ENCODE measurements around the gene FAM120B. TPM values are rescaled to one million over a fixed set of nuclear protein-coding genes. Genes with fewer than 3 reads are reported as not detected.

Gene FAM120B
- total RNA-seq, 6 experiments from 2014 or later: 9.5 to 15.7 (median 13.1) TPM

GRCh38 chr6:170294298-170294730 lies 12.2 kb upstream of the FAM120B start:
- DNase-seq: no peak
- TF ChIP-seq CTCF (IDR thresholded peaks at IDR 0.05) (no peak), POLR2A (IDR thresholded peaks at IDR 0.05) (no peak)
- intact Hi-C loops (cut with DNase I): no loop called here

GRCh38 chr6:170294813-170295509 lies 11.6 kb upstream of the FAM120B start:
- no peak for DNase-seq
- intact Hi-C loops (cut with DNase I): no loop called here
- TF ChIP-seq POLR2A (IDR thresholded peaks at IDR 0.05) (no peak), CTCF (IDR thresholded peaks at IDR 0.05) (no peak)
- H3K27me3 ChIP-seq: peaks cover 0 to 35% of the 10 kb centered on the region in 2 donors
- no peaks in the 10 kb centered on the region for H3K36me3 ChIP-seq
- H3K27ac ChIP-seq: no peak overlapping the region
- H3K9me3 ChIP-seq: no peaks in the 10 kb centered on the region
- H3K4me3 ChIP-seq: peak overlapping the region; percentile 40 to 48 (median 43)
- 19% methylated on average over 12 of the region's 30 CpGs for WGBS (ENCODE audit: insufficient coverage, low coverage, low lambda C conversion rate, missing lambda C conversion rate)
- no peak for ATAC-seq
- H3K4me1 ChIP-seq: peaks cover 0 to 28% (median 5%) of the 10 kb centered on the region in 4 donors

More at GRCh38 chr6:170294298-170294730, 12.2 kb upstream of the FAM120B start:
- no peak overlapping the region for H3K4me3 ChIP-seq
- no peaks in the 10 kb centered on the region for H3K36me3 ChIP-seq
- no peaks in the 10 kb centered on the region for H3K9me3 ChIP-seq
- peaks cover 0 to 35% of the 10 kb centered on the region in 2 donors for H3K27me3 ChIP-seq
- ATAC-seq: no peak
- H3K27ac ChIP-seq: no peak overlapping the region
- peaks cover 0 to 35% (median 5%) of the 10 kb centered on the region in 4 donors for H3K4me1 ChIP-seq
- 20% methylated on average over 1 of the region's 2 CpGs for WGBS (ENCODE audit: insufficient coverage, low coverage, low lambda C conversion rate, missing lambda C conversion rate)

DNA sequence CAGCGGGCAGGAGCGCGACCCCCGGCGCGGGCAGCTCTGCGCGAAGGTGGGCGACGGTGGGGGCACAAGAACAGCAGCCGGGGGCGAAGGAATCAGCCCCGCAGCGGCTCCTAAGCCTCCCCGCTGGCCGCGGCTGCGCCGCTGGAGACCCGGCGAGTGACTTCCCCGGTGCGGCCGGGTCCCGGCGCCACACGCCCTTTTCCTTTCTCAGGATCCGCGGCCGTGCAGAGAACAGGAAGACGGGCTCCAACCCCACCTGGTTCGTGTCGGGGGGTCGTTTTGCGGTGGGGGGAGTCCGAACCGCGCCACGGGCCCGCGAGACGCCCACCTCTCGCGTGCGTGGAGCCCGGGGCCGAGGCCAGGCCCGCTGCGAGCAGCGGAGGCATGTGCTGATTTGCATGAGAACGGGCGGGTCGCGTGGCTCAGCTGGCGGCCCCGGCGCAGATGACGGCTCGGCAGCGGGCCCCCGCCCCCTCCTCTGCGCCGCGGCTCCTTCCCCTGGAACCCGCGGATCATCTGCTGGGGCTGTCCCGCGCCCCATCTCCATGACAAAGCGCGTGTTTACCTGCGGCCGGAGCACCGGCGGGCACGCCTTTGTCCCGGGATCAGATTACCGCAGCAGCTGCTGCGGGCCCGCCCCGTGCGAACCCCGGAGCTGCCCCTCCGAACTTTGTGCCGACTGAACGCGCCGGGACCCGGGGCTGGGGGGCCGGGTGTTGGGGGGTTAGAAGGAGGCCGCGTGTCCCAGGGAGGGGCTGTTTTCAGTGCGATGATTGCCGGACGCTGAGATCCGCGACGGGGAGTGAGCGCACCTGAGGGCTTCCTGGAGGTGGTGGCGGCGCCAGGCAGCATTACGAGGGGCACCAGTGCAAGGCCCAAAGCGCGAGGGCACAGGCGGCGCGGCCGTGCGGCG lies 10.8 kb upstream of the FAM120B start:
- no peak overlapping the region for H3K27ac ChIP-seq
- TF ChIP-seq POLR2A (IDR thresholded peaks at IDR 0.05): no peak
- no peak for TF ChIP-seq CTCF (IDR thresholded peaks at IDR 0.05)
- no CpG with 5 or more reads among the region's 109 CpGs for WGBS (ENCODE audit: insufficient coverage, low coverage, low lambda C conversion rate, missing lambda C conversion rate)
- H3K4me3 ChIP-seq: peak overlapping the region; percentile 40 to 48 (median 43)
- no peaks in the 10 kb centered on the region for H3K9me3 ChIP-seq
- no peaks in the 10 kb centered on the region for H3K36me3 ChIP-seq
- intact Hi-C loops (cut with DNase I): no loop called here
- peaks cover 0 to 35% of the 10 kb centered on the region in 2 donors for H3K27me3 ChIP-seq
- H3K4me1 ChIP-seq: peaks cover 0 to 22% (median 5%) of the 10 kb centered on the region in 4 donors
- ATAC-seq (peak; percentile 11 to 43 (median 32)), DNase-seq (peak in 2 of 3 donors; percentile 49 to 59)

- ATAC-seq (no peak), DNase-seq (no peak)
- H3K4me3 ChIP-seq: peak overlapping the region in 2 of 3 donors; percentile 40 to 48
- H3K36me3 ChIP-seq: no peaks in the 10 kb centered on the region
- no peak for TF ChIP-seq POLR2A (IDR thresholded peaks at IDR 0.05)
- TF ChIP-seq CTCF (IDR thresholded peaks at IDR 0.05): no peak
- peaks cover 0 to 19% (median 5%) of the 10 kb centered on the region in 4 donors for H3K4me1 ChIP-seq
- no CpG with 5 or more reads among the region's 47 CpGs for WGBS (ENCODE audit: insufficient coverage, low coverage, low lambda C conversion rate, missing lambda C conversion rate)
- H3K27ac ChIP-seq: no peak overlapping the region
- H3K27me3 ChIP-seq: peaks cover 0 to 35% of the 10 kb centered on the region in 2 donors
- intact Hi-C loops (cut with DNase I): no loop called here
- H3K9me3 ChIP-seq: no peaks in the 10 kb centered on the region
Measured at GRCh38 chr6:170296423-170296745, 10.2 kb upstream of the FAM120B start.
